HG02840 (cell line): ENCODE results near the gene IL22RA2.

Experiments
- ATAC-seq: cut with Tn5 transposase; IDR thresholded peaks from one replicate; pipeline ENCODE4 v1.9.1; 2021; ENCODE audit warnings: mild to moderate bottlenecking, moderate library complexity, moderate number of reproducible peaks; ENCODE audit not compliant: unreplicated experiment, low FRiP score

Gene IL22RA2

DNA sequence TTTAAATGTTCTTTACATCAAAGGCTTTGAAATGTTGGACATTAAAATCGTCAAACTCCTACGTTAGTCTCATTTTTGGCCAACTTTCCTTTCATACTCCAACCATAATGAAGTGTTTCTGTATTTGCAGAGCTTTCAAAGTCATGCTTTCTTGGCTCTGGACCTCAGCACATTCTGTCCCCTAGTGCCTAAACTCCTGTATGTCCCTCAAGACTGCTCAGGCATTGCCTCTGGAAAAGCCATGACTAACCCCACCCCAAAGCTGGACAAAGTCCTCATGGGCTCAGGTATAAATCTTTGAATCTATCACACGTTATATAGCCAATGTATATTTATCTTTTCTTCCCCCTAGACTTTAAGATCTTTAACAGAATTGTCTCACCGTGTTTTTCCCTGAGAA is 26.8 kb upstream of the IL22RA2 start:
- ATAC-seq: no peak

DNA sequence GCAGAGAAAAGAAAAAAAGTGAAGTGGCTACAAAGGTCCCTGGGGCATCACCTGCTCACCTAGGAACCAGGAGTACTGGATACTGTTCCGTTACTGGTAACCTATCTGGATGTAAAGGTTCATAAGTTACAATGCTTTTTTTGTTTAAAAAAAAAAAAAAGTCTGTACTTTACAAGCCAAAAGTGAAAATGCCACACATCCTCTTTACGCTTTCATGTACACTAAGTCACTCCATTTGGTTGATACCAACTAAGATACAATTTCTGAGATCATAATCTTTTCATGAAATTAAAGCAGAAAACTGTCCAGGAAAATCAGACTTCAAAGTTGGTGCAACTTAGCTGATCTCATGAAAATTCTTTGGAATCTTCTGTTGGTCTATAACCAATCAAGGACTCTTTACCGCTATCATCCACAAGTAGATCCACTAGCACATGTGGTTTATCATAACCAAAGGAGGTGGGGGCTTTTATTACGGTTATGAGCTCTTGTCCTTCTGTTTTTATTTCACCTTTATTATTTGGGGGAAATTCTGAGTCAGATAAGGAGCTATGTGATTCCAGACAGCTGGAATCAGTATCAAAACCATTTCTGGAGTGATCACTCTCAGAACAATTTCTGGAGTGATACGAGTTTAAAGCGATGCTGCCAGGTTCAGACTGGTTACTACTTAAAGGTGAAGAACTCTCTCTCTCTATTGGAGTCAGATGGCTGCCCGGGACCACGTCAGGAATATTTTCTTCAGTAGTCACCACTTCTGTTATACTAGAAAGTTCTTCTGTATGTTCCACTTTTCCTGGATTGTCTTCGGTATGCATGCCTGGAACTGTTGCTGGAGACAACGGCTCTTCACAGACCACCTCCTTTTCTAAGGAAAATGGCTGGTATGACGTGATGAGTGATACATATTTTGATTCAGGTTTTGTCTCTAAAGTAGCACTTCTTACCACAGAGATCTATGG is 24.5 kb upstream of the IL22RA2 start:
- ATAC-seq: no peak

DNA sequence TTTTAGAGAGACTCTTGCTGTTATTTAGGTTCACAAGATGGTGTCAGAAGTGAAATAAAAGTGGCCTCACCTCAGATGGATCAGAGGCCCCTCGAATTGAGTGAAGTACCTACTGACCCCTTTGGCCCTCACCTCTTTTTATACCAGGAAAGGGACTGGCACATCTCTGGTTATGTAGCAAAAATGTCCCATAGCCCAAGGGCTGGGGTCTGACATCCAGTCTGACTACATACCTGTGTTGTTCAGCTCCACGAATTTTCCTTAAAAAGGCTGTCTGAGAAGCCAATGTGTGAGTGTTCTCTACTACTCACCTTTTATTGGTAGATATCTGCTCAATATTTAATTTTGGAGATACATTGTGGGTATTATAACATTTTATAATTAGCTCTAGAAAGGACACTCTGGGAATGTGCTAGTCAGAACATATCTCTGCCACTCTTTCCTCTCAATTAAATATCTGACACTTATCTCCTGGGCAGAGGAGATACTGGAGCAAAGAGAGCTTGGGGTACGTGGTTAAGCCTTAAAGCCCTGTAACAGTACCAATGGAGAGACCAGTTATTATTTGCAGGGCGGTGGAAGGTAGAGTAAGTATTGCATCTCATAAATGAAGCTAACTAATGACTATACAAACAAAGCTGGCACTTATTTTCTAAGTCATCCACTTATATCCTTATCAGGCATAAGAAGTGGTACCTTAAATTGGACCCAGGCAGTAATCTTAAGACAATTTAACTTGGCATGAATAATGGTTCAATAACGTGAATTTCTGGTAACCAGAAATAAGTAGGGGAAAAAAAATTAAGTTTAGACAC is 20.0 kb upstream of the IL22RA2 start:
- no peak for ATAC-seq

DNA sequence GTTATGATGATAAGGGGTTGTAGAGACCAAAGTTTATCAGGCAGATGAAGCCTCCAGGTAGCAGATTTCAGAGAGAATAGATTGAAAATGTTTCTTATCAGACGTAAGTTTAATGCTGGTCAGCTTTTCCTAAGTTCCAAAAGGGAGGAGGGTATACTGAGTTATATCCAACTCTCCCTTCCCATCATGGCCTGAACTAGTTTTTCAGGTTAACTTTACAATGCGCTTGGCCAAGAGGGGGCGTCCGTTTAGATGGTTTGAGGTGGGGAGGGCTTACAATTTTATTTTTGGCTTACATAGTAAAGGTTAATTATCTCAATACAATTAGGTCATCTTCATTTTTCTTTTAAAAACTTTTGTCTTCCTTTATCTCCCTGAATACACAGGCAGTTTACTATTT is 19.4 kb upstream of the IL22RA2 start:
- no peak for ATAC-seq

DNA sequence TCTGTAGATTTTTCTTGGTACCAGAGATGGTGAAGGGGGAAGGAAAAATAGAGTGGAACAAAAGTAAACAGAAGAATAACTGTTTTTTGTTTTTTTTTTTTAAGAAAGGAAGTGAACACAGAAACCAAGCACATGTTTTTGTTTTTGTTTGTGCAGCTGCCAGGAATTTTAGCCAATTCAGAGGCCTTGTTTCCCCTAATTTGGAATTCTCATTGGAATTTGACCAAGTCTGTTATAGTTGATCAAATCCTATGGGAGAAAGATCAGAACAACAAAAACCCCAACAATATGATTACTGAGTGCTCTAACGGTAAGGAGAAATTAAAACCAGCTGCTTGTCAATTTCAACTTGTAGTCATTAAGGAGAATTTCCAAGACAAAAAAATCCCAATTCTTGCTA is 18.2 kb upstream of the IL22RA2 start:
- ATAC-seq: no peak

DNA sequence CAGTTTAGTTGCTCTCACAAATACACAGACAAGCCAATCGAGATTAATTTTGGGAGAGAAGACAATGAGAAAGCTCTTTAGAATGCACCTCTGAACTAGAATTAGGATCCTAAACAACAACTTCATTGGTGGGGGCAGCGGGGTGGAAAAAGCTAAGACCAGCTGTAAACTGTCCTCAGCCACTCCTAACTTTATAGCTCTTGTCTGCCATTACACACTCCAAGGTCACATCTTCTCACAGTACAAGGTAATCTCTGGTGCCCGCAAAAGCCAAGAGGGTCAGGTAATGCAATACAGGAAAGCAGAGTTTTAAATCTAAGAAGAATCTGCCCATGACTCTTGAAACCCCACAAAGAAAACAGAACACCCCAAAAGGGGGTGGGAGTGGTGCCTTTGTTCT is 17.8 kb upstream of the IL22RA2 start:
- ATAC-seq: no peak

DNA sequence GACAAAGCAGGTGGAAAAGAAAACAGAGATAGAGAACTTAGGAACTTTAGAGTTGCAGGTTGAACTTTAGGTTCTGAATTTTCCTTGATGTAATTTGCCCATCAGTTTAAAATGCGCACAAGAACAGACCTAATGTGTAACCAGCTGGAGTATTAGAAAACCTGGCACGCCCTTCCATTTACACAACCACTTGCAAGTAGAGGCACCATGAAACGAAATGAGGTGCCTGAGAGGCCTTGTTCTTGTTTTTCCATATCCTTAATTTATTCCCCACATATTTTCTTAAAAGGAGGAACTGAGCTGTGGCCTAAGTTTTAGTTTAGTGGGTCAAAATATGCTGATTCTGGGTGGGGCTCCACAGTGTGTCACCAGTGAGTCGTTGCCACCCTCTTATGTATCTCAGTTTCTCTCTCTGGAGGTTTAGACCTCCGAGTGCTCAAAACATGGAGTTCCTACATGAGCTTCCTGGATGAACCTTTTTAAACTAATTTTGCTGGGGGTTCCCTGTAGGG is 17.2 kb upstream of the IL22RA2 start:
- ATAC-seq: no peak

DNA sequence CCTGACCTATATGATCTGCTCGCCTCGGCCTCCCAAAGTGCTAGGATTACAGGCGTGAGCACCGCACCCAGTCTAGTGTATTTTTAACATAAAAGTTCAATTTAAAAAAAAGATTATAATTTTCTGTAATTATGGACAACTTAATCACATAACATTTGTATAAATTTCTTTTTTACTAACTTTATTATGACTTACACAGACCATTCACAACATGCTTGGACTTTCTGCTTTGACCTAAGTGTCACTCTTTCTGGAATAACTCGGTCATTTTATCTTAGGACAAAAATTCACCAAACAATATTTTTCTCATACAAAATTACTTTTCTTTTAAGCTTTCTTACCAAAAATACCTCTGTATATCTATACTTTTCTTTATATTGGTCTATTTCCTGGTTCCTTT is 15.4 kb upstream of the IL22RA2 start:
- no peak for ATAC-seq

DNA sequence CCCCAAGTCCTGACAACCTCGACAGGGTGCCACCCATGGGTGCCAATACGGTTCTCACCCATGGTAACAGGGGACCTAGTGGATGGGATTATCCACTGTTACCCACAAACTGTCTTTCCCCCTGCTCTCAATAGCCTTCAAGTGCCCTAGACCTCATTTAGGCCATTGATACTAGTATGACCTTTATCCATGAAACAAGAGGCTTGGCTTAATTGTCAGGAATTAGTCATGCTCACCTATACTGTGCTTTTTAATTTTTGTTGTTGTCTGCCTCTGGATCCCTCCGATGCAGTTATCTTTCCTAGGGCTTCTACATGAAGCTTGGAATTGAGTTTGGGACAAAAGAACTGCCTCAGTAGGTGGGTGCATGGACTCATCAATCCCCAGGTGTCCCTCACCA is 11.8 kb upstream of the IL22RA2 start:
- no peak for ATAC-seq

DNA sequence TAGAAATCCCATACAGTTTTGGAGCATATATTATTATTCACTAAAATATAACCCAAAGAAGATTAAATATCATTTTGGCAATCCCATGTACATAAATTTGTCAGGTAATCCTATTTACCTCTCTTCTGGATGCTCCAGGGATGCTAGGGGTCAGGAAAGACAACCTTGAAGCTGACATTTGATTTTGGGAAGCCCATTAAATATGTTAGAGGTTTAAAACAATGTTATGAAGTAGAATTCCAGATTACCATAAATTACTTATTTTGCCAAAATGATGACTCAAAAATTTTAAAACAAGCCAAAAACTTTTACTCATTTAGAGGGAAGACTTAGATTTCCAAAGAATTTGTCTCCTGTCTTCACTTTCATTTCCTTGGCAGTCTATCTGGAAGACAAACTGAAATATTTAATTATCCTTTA is 9.2 kb upstream of the IL22RA2 start:
- no peak for ATAC-seq

DNA sequence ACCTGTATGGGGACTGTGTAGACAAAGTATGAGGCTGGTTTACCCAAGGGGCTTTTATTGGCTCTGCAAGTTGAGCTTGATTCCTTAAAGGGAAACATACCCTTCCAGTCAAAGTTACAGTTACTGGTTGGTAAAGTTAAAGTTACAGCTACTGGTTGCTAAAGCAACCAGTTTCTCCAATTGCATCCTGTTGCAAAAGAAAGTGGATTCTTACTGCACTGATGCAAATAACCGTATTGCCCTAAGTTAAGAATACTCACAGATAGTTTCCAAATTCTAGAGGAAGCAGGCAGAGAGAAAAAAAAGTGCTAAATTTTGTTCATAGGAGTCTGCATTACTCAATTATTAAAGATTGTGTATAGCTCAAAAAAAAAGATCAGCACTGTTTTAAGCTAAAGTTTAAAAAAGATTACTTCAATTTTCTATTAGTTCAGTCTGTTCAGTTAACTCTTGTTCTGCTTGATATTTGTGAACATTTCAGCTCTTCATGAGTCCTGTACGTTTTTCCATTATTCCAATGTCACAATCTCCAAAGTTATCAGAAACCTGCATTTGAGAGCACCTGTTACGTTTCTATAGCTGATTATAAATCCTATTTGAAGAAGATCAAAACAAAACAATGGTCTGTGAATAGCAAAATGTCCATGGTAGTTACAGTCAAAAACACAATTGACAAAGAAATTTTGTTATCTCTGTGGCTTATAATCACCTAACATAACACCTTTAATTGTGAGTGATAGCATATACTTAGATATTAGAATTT is 8.6 kb upstream of the IL22RA2 start:
- no peak for ATAC-seq

DNA sequence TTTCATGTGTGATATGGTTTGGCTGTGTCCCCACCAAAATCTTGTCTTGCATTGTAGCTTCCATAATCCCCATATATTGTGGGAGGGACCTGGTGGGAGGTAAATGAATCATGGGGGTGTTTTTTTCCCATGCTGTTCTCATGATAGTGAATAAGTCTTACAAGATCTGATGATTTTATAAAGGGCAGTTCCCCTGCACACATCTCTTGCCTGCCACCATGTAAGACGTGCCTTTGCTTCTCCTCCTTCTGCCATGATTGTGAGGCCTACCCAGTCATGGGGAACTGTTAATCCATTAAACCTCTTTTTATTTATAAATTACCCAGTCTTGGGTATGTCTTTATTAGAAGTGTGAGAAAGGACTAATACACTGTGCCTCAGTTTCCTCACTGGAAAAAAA is 4.2 kb upstream of the IL22RA2 start:
- ATAC-seq: no peak

DNA sequence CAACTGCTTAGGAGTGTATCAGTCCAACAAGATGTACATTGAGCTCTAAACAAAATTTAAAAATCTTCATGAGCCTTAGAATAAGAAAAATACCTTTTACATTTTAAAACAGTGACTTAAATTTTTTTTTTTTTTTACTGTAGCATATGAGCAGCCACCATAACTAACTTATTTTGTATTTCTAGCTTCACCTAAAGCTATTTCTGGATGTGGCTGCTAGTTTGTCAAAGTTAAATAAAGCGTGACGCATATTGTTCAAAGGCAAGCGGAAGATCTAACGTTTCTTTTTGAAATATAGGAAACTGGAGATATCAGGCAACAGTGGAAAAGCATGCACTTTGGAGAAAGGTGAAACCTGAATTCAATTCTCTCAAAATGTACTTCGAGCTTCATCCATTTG is 3.3 kb upstream of the IL22RA2 start:
- ATAC-seq: no peak

DNA sequence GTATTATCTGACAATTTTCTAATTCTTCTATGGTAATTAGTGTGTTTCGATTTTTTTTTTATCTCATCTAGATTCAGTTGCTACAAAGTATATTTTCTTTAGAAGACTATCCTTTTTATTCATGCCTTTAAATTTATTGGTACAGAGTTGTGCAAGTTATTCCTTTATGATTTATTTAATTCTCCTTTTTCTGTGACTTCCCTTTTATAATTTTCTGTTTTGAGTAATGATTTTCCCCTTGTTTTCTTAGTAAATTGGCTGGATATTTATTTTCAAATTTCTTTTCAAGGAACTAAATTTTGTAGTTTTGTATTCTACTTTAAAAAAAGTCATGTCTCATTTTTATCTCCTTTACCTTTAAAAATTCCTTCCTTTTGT is 2.4 kb upstream of the IL22RA2 start:
- ATAC-seq: no peak

DNA sequence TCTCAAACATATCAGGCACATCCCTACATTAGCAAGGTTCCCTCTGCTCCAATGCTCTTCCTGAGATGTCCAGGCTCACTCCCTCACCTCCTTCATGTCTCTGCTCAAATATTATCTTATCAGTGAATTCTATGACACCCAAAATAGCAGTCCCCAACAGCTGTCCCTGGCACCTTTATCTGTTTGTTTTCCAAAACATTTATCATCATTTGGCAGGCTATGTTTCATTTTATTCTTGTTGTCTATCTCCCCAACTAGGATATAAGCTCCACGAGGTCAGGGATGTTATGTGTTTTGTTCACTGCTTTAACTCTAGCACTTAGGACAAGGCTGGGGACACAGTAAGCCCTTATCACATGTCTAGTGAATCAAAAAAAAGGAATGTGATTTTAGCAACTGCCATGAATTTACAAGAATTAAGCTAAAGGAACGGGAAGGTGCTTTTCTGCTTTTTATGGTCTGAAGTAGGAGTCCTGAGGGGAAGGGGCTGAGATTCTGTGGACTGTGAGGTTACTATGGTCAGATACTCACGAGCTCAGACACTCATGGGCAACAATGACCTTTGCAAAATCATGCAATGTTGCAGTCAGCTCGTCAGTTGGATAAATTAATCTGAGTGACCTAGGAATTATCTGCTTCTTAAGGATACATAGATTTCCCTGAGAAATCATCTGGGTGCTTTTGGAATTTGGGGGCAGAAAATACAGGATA is 1.9 kb upstream of the IL22RA2 start:
- ATAC-seq: no peak

DNA sequence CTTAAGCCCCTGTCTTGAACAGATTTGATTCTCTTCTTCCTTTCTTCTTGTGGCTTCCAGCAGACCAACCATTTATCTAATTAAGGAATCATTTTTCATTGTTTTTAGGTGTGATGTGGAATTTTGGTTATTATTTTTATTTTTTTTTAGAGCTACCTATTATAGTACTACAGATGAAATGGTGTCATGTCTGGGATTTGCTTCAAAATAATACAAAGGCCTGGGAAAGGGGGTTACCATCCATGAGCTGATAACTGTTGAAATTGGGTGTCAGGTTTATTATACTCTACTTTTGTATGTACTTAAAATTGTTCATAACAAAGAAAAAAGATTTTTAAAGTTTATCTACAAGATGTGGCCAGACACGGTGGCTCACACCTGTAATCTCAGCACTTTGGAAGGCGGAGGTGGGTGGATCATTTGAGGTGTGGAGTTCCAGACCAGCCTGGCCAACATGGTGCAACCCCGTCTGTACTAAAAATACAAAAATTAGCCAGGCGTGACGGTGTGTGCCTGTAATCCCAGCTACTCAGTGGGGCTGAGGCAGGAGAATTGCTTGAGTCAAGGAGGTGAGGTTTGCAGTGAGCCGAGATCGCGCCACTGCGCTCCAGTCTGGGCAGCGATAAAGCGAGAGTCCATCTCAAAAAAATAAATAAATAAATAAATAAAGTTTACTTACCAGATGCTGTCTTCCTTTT is 561 bp downstream of the IL22RA2 start:
- no peak for ATAC-seq

DNA sequence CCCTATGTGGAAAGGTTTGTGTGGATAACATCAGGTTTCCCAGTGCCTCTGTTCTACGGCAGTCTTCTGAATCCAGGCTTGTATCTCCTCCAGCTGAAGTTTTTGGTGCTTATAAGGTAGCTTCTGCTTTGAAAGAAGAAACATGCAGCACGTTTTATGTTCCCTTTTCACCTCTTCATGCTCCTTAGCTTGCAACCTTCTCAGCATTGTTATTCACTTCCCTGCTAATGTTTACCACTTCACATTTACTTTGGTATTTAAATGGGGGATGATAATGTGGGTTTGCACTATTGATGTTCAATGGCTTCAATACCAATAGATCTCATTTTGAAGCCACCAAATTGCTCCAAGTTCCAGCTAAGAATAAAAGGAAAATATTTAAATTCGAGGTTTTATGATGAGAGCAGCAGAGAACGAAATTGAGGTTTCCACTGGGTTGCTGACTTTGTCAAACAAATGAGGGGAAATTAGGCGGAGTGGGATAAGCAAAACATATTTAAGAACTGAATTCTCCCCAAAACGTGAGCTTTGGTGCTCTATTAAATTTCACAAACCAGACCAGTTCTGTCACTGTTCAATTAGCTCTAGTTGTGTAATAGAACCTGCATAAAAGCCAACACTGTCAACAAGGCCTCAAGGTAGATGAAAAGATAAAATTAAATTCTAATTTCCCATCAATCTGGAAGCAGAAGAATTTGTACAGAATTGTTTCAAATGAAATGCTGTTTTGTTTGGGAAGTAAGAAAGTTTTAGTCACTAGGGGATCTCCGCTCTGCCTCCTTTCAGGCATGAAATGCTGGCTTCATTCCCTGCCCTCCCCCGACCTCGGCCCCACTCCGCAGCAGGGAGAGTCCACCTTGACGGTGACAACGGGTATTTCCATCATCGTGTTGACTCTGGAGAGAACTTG is 1.4 kb downstream of the IL22RA2 start:
- no peak for ATAC-seq

DNA sequence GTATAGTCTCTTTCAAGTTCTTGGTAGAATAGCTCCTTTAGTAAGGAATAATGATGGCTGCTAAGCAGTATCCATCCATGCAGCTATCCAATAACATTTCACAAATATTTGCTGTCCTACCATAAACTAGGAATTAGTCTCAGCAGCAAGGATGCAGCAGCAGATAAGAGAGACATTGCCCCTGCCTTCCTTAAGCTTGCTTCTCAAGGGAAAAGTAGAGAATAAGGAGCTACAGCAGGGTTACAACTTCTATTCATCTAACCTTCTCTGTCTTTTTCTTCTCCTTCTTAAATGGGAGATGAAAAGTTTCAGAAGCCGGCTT is 2.4 kb downstream of the IL22RA2 start:
- ATAC-seq: no peak
